Breast epithelium (tissue), 3 donors: ENCODE measurements around the gene MINDY4.

Experiments used
- CTCF ChIP-seq, 3 donors: fragments of 450-650 bp; IDR thresholded peaks; one replicate each; pipeline ENCODE4 v1.5.1; 2016 to 2017; ENCODE audit warnings: antibody characterized with exemption in 3 of 3, mild to moderate bottlenecking in 3 of 3, moderate library complexity in 3 of 3
- POLR2A ChIP-seq: fragments of 450-650 bp; IDR thresholded peaks from one replicate; pipeline ENCODE4 v1.6.1; 2016; ENCODE audit warnings: antibody characterized with exemption, mild to moderate bottlenecking, moderate library complexity
- POLR2AphosphoS5 ChIP-seq, 3 donors: sonication (generic); formaldehyde crosslinking; IDR thresholded peaks; one replicate each; pipeline ENCODE4 v1.6.1; 2017; ENCODE audit warnings: antibody characterized with exemption in 3 of 3

GRCh38 chr7:30871655-30872054 lies 100.4 kb downstream of the MINDY4 start:
- TF ChIP-seq CTCF (IDR thresholded peaks at IDR 0.05) (no peak), POLR2AphosphoS5 (IDR thresholded peaks at IDR 0.05) (no peak), POLR2A (no peak)
